GM23338 (cell line): Measurements from ENCODE around the gene AR. TPM values are rescaled to one million over a fixed set of nuclear protein-coding genes. Genes with fewer than 3 reads are reported as not detected.

Experiments
- ATAC-seq: fragments of 200-7000 bp; cut with Tn5 transposase; 3 replicates; pipeline ENCODE4 v1.9.1; 2020
- DNase-seq: peaks from one replicate; pipeline ENCODE4 v3.0.0-alpha.2; 2015; ENCODE audit warnings: low spot score
- H2AFZ ChIP-seq: fragments of 200-600 bp; sonication (generic); 2 replicates; pipeline ENCODE4 v1.8.0; 2016; ENCODE audit warnings: antibody characterized with exemption, mild to moderate bottlenecking, moderate library complexity
- H3F3A ChIP-seq: fragments of 200-600 bp; sonication (generic); replicated peaks from 2 replicates; pipeline ENCODE4 v1.8.0; 2017; ENCODE audit warnings: antibody characterized with exemption, mixed run types, low read depth
- H3K27ac ChIP-seq: fragments of 200-600 bp; sonication (generic); 2 replicates; pipeline ENCODE4 v1.6.1; 2016; ENCODE audit warnings: low read depth
- H3K27me3 ChIP-seq: fragments of 200-600 bp; sonication (generic); 2 replicates; pipeline ENCODE4 v1.8.0; 2016; ENCODE audit warnings: mild to moderate bottlenecking, mixed run types, moderate library complexity; ENCODE audit not compliant: insufficient read depth
- H3K36me3 ChIP-seq: fragments of 200-600 bp; sonication (generic); 2 replicates; pipeline ENCODE4 v1.8.0; 2016; ENCODE audit warnings: mild to moderate bottlenecking; ENCODE audit not compliant: insufficient read depth
- H3K4me1 ChIP-seq: fragments of 200-600 bp; sonication (generic); 2 replicates; pipeline ENCODE4 v1.8.0; 2016; ENCODE audit warnings: mild to moderate bottlenecking, moderate library complexity; ENCODE audit not compliant: insufficient read depth
- H3K4me2 ChIP-seq: fragments of 200-600 bp; sonication (generic); 2 replicates; pipeline ENCODE4 v1.7.1; 2017; ENCODE audit warnings: mixed run types
- H3K4me3 ChIP-seq: fragments of 200-600 bp; sonication (generic); 2 replicates; pipeline ENCODE4 v1.6.1; 2016; ENCODE audit warnings: mixed run types
- H3K79me2 ChIP-seq: fragments of 200-600 bp; sonication (generic); replicated peaks from 2 replicates; pipeline ENCODE4 v1.8.0; 2017; ENCODE audit warnings: mild to moderate bottlenecking; ENCODE audit not compliant: insufficient read depth
- H3K9me2 ChIP-seq: fragments of 200-600 bp; sonication (generic); 2 replicates; pipeline ENCODE4 v1.8.0; 2017; ENCODE audit not compliant: insufficient read depth
- H4K20me1 ChIP-seq: fragments of 200-600 bp; sonication (generic); replicated peaks from 2 replicates; pipeline ENCODE4 v1.8.0; 2017; ENCODE audit warnings: mild to moderate bottlenecking; ENCODE audit not compliant: insufficient read depth
- H3K27ac Mint-ChIP-seq: 2 replicates; pipeline ENCODE4 v1.8.0; 2020; ENCODE audit warnings: inconsistent platforms, mild to moderate bottlenecking, moderate library complexity, mixed read lengths
- H3K27me3 Mint-ChIP-seq: 3 replicates; pipeline ENCODE4 v1.8.0; 2022; ENCODE audit warnings: low read depth, mild to moderate bottlenecking, moderate library complexity, mixed read lengths, inconsistent platforms; ENCODE audit not compliant: insufficient read depth, poor library complexity
- H3K36me3 Mint-ChIP-seq: 3 replicates; pipeline ENCODE4 v1.8.0; 2021; ENCODE audit warnings: low read depth, mild to moderate bottlenecking, inconsistent platforms, moderate library complexity, mixed read lengths
- H3K4me1 Mint-ChIP-seq: 3 replicates; pipeline ENCODE4 v1.8.0; 2020; ENCODE audit warnings: mild to moderate bottlenecking, inconsistent platforms, mixed read lengths
- H3K4me3 Mint-ChIP-seq: 3 replicates; pipeline ENCODE4 v1.8.0; 2021; ENCODE audit warnings: moderate library complexity, mild to moderate bottlenecking, inconsistent platforms, mixed read lengths
- H3K9me3 Mint-ChIP-seq: 3 replicates; pipeline ENCODE4 v1.8.0; 2020; ENCODE audit warnings: moderate library complexity, mild to moderate bottlenecking, inconsistent platforms, mixed read lengths
- CREB1 ChIP-seq: fragments of 250-450 bp; sonication (Bioruptor Pico); IDR thresholded peaks from 2 replicates; pipeline ENCODE4 v1.5.0; 2020; ENCODE audit warnings: low read depth, mild to moderate bottlenecking, moderate library complexity
- EZH2 ChIP-seq: fragments of 200-600 bp; sonication (generic); IDR thresholded peaks from one replicate; pipeline ENCODE4 v1.8.0; 2017; ENCODE audit warnings: antibody characterized with exemption, mild to moderate bottlenecking, low read depth; ENCODE audit not compliant: unreplicated experiment
- EZH2phosphoT487 ChIP-seq: fragments of 200-600 bp; sonication (generic); IDR thresholded peaks from one replicate; pipeline ENCODE4 v1.8.1; 2018; ENCODE audit warnings: antibody characterized with exemption; ENCODE audit not compliant: unreplicated experiment
- JUNB ChIP-seq: IDR thresholded peaks from one replicate; pipeline ENCODE4 v1.6.1; 2016; ENCODE audit warnings: antibody characterized with exemption; ENCODE audit not compliant: unreplicated experiment
- NANOG ChIP-seq: IDR thresholded peaks from 2 replicates; pipeline ENCODE4 v1.6.1; 2016; ENCODE audit warnings: antibody characterized with exemption, borderline replicate concordance
- POLR2AphosphoS5 ChIP-seq: IDR thresholded peaks from 2 replicates; pipeline ENCODE4 v1.6.1; 2016; ENCODE audit warnings: antibody characterized with exemption, low read depth
- STAT1 ChIP-seq: IDR thresholded peaks from one replicate; pipeline ENCODE4 v1.6.1; 2016; ENCODE audit warnings: antibody characterized with exemption; ENCODE audit not compliant: unreplicated experiment
- ZNF114 ChIP-seq: fragments of 250-450 bp; sonication (Bioruptor Pico); IDR thresholded peaks from 2 replicates; pipeline ENCODE4 v1.5.0; 2020; ENCODE audit warnings: mild to moderate bottlenecking, moderate library complexity
- ZNF331 ChIP-seq: fragments of 250-450 bp; sonication (Bioruptor Pico); IDR thresholded peaks from 2 replicates; pipeline ENCODE4 v1.5.0; 2020; ENCODE audit warnings: low read depth, mild to moderate bottlenecking, moderate library complexity
- ZNF462 ChIP-seq: fragments of 250-450 bp; sonication (Bioruptor Pico); IDR thresholded peaks from 2 replicates; pipeline ENCODE4 v1.5.0; 2020; ENCODE audit warnings: mild to moderate bottlenecking, moderate library complexity
- polyA plus RNA-seq: library from polyadenylated mRNA; unstranded; fragments of >200 nt; fragmentation: Nextera tagmentation; extraction: Ambion mirVana; gene quantifications from 2 replicates; pipeline ENCODE4 v1.2.1, GENCODE V29; 2016
- total RNA-seq: library from RNA; depleted of rRNA; stranded (reverse); fragments of >200 nt; shearing (Covaris generic); gene quantifications from 2 replicates; pipeline ENCODE4 v1.2.3, GENCODE V29; 2014
- TF ChIP-seq, protein P1 (sequence below): IDR thresholded peaks from 2 replicates; pipeline ENCODE4 v1.6.1; 2016; ENCODE audit warnings: antibody characterized with exemption
- TF ChIP-seq, protein P2 (sequence below): IDR thresholded peaks from one replicate; pipeline ENCODE4 v1.6.1; 2018; ENCODE audit warnings: antibody characterized with exemption; ENCODE audit not compliant: unreplicated experiment
- TF ChIP-seq, protein P3 (sequence below), 2 experiments: fragments of 200-600 bp in 1 of 2; sonication (generic) in 1 of 2; conservative IDR thresholded peaks; 2 replicates each; pipeline versions ENCODE4 v1.5.1 to v1.6.1; 2016 to 2017; ENCODE audit warnings: antibody characterized with exemption in 2 of 2, low read depth in 2 of 2, mild to moderate bottlenecking in 2 of 2, moderate library complexity in 1 of 2

AR gene
- total and polyA plus RNA-seq, 2 experiments from 2014 or later = 11.2 to 13.3 TPM

DNA sequence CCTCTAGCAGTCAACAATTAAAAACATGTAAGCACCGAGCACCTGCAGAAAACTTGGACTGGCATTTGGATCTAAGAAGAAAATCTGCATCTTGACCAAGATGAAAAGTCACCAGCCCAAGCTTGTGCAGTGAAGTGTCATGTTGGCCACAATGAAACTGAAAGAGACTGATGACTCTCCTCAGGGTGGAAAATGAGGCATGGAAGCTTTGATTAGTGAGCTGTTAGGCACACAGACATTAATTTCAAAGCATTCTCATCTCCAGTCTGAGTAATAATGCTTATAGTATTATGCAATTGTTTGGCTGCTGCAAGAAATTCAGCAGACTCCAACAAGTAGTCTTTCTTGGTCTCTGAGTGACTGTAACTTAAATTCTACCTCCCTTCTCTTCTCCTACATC is 150.1 kb downstream of the AR start (continued):
- TF ChIP-seq STAT1 (no peak), NANOG (no peak), ZNF114 (CRISPR knock-in tag) (no peak), POLR2AphosphoS5 (no peak), ZNF331 (CRISPR knock-in tag) (no peak), CREB1 (CRISPR knock-in tag) (no peak), EZH2phosphoT487 (no peak)
- TF ChIP-seq, protein P1, sequence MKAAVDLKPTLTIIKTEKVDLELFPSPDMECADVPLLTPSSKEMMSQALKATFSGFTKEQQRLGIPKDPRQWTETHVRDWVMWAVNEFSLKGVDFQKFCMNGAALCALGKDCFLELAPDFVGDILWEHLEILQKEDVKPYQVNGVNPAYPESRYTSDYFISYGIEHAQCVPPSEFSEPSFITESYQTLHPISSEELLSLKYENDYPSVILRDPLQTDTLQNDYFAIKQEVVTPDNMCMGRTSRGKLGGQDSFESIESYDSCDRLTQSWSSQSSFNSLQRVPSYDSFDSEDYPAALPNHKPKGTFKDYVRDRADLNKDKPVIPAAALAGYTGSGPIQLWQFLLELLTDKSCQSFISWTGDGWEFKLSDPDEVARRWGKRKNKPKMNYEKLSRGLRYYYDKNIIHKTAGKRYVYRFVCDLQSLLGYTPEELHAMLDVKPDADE = no peak
- TF ChIP-seq, protein P2, sequence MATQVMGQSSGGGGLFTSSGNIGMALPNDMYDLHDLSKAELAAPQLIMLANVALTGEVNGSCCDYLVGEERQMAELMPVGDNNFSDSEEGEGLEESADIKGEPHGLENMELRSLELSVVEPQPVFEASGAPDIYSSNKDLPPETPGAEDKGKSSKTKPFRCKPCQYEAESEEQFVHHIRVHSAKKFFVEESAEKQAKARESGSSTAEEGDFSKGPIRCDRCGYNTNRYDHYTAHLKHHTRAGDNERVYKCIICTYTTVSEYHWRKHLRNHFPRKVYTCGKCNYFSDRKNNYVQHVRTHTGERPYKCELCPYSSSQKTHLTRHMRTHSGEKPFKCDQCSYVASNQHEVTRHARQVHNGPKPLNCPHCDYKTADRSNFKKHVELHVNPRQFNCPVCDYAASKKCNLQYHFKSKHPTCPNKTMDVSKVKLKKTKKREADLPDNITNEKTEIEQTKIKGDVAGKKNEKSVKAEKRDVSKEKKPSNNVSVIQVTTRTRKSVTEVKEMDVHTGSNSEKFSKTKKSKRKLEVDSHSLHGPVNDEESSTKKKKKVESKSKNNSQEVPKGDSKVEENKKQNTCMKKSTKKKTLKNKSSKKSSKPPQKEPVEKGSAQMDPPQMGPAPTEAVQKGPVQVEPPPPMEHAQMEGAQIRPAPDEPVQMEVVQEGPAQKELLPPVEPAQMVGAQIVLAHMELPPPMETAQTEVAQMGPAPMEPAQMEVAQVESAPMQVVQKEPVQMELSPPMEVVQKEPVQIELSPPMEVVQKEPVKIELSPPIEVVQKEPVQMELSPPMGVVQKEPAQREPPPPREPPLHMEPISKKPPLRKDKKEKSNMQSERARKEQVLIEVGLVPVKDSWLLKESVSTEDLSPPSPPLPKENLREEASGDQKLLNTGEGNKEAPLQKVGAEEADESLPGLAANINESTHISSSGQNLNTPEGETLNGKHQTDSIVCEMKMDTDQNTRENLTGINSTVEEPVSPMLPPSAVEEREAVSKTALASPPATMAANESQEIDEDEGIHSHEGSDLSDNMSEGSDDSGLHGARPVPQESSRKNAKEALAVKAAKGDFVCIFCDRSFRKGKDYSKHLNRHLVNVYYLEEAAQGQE = no peak

- Histone ChIP-seq H3K4me1 (no peaks in the 10 kb centered on the region), H2AFZ (no peak overlapping the region), H3K27ac (no peak overlapping the region), H3K27me3 (no peaks in the 10 kb centered on the region), H4K20me1 (no peaks in the 10 kb centered on the region), H3K36me3 (no peaks in the 10 kb centered on the region), H3F3A (no peaks in the 10 kb centered on the region), H3K4me3 (no peak overlapping the region), H3K9me2 (no peaks in the 10 kb centered on the region), H3K79me2 (no peaks in the 10 kb centered on the region), H3K4me2 (no peak overlapping the region)
- Mint-ChIP-seq H3K4me3 (no peak overlapping the region), H3K4me1 (peaks cover 5% of the 10 kb centered on the region; the same call in 1 of the 3 replicates), H3K27me3 (peaks cover 1% of the 10 kb centered on the region), H3K9me3 (peaks cover 2% of the 10 kb centered on the region; the same call in 1 of the 3 replicates), H3K27ac (no peak overlapping the region), H3K36me3 (peaks cover 10% of the 10 kb centered on the region; the same call in 2 of the 3 replicates)
- no peak for ATAC-seq
- DNase-seq = no peak
- TF ChIP-seq ZNF114 (CRISPR knock-in tag) (no peak), ZNF462 (CRISPR knock-in tag) (no peak), JUNB (no peak), POLR2AphosphoS5 (no peak), EZH2 (no peak)
- TF ChIP-seq, protein P3, sequence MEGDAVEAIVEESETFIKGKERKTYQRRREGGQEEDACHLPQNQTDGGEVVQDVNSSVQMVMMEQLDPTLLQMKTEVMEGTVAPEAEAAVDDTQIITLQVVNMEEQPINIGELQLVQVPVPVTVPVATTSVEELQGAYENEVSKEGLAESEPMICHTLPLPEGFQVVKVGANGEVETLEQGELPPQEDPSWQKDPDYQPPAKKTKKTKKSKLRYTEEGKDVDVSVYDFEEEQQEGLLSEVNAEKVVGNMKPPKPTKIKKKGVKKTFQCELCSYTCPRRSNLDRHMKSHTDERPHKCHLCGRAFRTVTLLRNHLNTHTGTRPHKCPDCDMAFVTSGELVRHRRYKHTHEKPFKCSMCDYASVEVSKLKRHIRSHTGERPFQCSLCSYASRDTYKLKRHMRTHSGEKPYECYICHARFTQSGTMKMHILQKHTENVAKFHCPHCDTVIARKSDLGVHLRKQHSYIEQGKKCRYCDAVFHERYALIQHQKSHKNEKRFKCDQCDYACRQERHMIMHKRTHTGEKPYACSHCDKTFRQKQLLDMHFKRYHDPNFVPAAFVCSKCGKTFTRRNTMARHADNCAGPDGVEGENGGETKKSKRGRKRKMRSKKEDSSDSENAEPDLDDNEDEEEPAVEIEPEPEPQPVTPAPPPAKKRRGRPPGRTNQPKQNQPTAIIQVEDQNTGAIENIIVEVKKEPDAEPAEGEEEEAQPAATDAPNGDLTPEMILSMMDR (conservative IDR thresholded peaks at IDR 0.05; ENCODE audit: low read depth in 2 of 2) = no peak
Measured at GRCh38 chrX:67697452-67697851, 153.6 kb downstream of the AR start.
